GM21529 (cell line): Measurements from ENCODE around the gene LRRC8A.
A peak's percentile ranks its signal among the peaks of the same experiment; 100 is the strongest.

ENCODE experiments used
- ATAC-seq: cut with Tn5 transposase; IDR thresholded peaks from one replicate; pipeline ENCODE4 v1.9.1; 2021; ENCODE audit not compliant: unreplicated experiment

Gene LRRC8A

DNA sequence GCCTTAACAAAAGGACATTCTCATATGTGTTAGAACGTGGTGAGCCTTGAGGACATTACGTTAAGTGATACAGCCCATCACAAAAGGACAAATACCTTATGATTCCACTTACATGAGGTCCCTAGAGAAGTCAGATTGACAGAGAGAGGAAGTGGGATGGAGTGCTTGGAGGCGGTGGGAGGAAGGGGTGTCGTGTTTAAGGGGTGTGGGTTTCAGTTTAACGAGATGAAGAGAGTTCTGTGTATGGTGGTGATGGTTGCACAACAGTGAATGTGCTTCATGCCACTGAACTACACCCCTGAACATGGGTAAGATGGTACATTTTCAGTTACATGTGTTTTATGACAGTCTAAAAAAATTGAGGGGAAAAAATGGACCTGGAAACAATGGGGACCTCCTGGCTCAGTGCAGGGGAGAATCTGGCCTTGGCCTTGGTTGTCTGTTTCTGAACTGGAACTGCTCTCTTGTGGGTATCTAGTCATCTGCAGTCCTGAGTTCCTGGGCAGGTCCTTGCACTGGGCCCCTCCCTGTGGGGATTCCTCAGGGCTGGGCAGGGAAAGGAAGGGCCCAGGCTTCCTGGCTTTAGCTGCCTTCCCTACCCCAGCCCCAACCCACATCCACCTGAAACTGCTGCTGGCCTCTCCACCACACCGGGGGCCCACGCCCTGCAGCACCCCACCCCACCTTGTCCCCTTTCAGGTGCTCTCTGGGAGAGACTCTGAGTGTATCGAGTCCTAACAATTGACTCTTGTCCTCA, 17.8 kb downstream of the LRRC8A start:
- no peak for ATAC-seq

GRCh38 chr9:128901379-128901778, 19.4 kb downstream of the LRRC8A start:
- no peak for ATAC-seq

DNA sequence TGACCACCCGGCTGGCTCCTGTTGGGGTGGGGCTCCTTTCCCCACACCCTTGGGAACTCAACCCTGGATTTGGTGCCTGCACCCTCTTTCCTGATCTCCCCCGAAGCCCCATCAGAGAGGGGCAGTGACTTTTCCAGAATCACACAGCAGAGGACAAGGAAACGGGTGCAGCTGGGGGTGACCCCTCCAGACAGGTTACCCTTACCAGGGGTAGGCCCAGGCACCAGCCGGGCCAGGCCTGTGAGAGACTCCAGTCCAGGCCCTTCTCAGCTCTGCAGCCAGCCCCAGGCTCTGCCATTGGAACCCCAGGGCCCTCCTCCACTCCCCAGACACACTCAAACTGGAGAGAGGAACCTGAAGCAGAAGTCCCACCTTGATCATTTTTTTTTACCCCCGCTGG, 19.9 kb downstream of the LRRC8A start:
- ATAC-seq, result no peak

DNA sequence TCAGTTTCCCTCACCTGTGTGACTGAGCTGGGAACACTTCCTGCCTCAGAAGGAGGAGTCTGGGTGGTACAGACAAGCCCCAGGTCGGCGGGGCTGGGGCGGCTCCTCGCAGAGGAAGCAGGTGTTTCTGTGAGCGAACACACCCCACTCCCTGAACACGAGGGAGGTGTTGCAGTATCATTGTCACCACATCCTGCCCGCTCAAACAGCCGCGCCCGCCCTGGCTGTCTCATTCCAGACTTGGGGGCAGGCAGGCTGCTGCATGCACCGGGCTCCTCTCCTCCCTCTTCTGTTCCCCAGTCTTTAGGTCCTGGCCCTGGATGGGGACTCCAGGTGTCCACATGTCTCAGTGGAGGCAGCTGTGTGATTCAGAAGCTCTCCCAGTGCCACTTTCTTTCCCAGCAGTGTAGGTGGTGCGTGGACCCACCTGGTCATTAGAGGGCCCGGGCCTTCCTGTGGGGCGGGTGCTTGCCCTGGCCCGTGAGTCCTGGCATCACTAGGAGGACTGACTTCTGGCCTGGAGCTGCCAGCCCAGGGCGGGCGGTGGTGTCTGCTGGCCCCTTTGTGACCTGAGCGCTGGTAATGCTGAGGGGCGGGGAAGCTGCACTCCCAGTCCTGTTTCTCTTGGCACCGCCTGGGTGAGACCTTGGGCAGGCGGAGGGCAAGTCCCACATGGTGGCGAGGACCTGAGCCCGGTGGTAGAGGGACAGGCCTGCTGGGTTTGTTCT, 20.6 kb downstream of the LRRC8A start:
- peak; percentile 90 for ATAC-seq

DNA sequence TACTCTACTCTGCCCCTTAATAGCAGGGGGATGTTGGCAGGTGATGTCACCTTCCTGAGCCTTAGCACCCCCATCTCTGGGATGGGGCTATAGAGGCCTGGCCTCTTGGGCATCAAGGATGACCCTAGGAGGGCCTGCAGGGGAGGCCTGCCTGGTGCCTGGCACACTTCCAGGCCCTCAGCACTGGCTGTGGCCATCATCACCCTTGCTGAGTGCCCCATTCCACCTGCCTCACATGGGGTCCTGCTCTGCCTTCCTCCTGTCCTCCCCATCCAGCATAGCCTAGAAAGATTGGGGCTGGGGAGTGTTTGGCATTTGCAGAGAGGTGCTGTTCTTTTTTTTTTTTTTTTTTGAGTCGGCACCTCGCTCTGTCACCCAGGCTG, 21.1 kb downstream of the LRRC8A start:
- ATAC-seq, result no peak

DNA sequence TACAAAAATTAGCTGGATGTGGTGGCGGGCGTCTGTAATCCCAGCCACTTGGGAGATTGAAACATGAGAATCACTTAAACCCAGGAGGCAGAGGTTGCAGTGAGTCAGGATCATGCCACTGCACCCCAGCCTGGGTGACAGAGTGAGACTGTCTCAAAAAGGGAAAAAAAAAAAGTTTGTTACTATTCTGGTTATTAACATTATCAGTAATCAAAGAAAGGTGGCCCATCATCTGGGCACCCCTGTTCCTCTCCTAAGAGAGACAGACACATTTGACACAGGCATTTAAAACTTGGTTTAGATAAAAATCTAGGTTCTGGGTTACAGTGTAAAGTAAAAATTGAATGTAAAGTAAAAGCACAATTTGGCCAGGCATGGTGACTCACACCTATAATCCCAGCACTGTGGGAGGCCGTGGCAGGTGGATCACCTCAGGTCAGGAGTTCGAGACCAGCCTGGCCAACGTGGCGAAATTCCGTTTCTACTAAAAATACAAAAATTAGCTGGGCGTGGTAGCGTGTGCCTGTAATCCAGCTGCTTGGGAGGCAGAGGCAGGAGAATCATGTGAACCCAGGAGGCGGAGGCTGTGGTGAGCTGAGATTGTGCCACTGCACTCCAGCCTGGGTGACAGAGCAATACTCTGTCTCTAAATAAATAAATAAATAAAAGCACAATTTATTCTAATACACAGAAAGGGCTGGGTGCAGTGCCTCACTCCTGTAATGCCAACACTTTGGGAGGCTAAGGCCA, 22.1 kb downstream of the LRRC8A start:
- no peak for ATAC-seq

- no peak for ATAC-seq
Measured at GRCh38 chr9:128905964-128906363, 24.0 kb downstream of the LRRC8A start.

GRCh38 chr9:128906741-128907140, 24.8 kb downstream of the LRRC8A start:
- ATAC-seq, result no peak

GRCh38 chr9:128908372-128908771, 26.4 kb downstream of the LRRC8A start:
- ATAC-seq, result no peak

- ATAC-seq, result no peak
Measured at GRCh38 chr9:128909859-128910258, 27.9 kb downstream of the LRRC8A start.

GRCh38 chr9:128910906-128911305, 29.0 kb downstream of the LRRC8A start:
- no peak for ATAC-seq

GRCh38 chr9:128911529-128912035, 29.6 kb downstream of the LRRC8A start:
- no peak for ATAC-seq

- ATAC-seq, result no peak
Measured at GRCh38 chr9:128912270-128912853, 30.4 kb downstream of the LRRC8A start.

- ATAC-seq, result no peak
Measured at GRCh38 chr9:128913048-128913900, 31.3 kb downstream of the LRRC8A start.

DNA sequence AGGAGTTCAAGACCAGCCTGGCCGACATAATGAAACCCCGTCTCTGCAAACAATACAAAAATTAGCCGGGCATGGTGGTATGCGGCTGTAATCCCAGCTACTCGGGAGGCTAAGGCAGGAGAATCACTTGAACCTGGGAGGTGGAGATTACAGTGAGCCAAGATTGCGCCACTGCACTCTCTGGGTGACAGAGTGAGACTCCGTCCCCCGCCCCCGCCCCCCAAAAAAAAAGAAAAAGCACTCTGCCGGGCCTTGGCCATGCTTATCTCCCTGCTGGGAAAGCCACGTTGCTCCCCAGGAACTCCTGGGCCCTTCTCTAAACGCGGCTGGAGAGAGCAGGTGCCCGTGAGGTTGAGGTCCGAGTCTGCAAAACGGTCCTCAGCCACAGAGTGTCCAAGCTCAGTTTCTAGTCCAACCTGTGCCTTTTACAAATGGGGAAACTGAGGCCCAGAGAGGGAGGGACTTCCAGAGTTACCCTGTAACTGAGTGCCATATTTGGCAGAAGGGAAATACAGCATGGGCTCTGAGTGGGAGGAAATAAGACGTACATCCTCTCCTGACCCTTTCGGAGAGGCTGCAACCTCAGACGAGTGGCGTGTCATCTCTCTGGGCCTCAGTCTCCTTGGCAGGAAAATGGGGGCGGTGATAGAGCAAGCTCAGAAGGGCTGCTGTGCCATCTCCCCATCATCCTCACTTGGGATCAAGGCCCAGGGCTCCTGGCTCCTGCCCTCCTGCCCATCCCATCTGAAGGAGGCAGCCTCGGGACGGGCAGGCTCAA, 32.3 kb downstream of the LRRC8A start:
- ATAC-seq, result no peak

- no peak for ATAC-seq
Measured at GRCh38 chr9:128916204-128916603, 34.3 kb downstream of the LRRC8A start.

DNA sequence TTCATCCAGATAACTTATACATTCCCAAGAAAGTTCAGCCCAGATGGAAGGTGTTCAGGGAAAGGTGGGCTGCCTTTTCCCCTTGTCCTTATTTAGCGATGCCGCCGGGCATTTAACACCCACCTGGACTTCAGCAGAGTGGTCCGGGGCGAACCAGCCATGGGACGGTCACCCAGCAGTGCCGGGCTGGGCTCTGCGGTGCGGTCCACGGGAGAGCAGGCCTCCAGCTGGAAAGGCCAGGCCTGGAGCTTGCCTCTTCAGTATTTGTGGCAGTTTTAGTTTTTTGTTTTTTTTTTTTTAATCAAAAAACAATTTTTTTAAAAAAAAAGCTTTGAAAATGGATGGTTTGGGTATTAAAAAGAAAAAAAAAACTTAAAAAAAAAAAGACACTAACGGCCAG, 34.8 kb downstream of the LRRC8A start:
- ATAC-seq, result no peak

DNA sequence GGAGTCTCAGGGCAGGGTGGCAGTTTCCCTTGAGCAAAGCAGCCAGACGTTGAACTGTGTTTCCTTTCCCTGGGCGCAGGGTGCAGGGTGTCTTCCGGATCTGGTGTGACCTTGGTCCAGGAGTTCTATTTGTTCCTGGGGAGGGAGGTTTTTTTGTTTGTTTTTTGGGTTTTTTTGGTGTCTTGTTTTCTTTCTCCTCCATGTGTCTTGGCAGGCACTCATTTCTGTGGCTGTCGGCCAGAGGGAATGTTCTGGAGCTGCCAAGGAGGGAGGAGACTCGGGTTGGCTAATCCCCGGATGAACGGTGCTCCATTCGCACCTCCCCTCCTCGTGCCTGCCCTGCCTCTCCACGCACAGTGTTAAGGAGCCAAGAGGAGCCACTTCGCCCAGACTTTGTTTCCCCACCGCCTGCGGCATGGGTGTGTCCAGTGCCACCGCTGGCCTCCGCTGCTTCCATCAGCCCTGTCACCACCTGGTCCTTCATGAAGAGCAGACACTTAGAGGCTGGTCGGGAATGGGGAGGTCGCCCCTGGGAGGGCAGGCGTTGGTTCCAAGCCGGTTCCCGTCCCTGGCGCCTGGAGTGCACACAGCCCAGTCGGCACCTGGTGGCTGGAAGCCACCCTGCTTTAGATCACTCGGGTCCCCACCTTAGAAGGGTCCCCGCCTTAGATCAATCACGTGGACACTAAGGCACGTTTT, 35.4 kb downstream of the LRRC8A start:
- no peak for ATAC-seq

DNA sequence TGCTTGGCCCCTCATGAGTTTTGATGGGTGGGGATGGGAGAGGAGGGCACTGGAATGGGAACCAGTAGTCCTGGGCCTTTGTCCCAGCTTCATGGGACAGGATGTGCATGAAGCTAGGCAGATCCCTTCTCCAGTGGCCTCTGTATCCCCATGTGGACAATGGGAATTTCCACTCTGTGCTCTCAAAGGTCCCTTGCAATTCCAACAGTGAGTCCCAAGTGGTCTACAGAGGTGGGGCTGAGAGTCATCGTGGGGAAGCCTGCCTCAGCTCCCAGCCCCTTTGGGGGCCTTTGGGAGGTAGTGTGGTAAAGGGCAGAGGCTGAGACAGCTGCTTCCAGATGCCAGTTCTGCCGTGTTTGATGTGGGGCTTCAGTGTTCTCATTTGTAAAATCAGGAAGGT, 37.0 kb downstream of the LRRC8A start:
- no peak for ATAC-seq
